Activated CD4-positive, alpha-beta T cell treated with anti-CD3 and anti-CD28 coated beads for 36 hours (primary cell): ENCODE measurements around the gene RBM38. TPM values are rescaled to one million over a fixed set of nuclear protein-coding genes. Genes with fewer than 3 reads are reported as not detected.

Source experiments
- ATAC-seq: fragments of 200-7000 bp; cut with Tn5 transposase; one replicate; pipeline ENCODE4 v1.10.0; 2021; ENCODE audit warnings: mild to moderate bottlenecking, moderate library complexity
- CTCF ChIA-PET: fragments of 350-600 bp; sonication (Branson Sonifier 250); formaldehyde crosslinking; loops from one replicate; lab custom pipeline; 2021; ENCODE audit warnings: antibody characterized with exemption; lab: Charles Lee
- POLR2A ChIA-PET: fragments of 350-600 bp; sonication (Branson Sonifier 250); formaldehyde crosslinking; loops from one replicate; lab custom pipeline; 2021; ENCODE audit warnings: antibody characterized with exemption, inconsistent platforms; lab: Charles Lee
- DNase-seq: peaks from one replicate; pipeline ENCODE4 v3.0.0-alpha.2; 2020
- H3K27ac Mint-ChIP-seq: one replicate; pipeline ENCODE4 v1.8.0; 2021; ENCODE audit warnings: mixed read lengths
- H3K27me3 Mint-ChIP-seq: one replicate; pipeline ENCODE4 v1.8.0; 2021; ENCODE audit warnings: mixed read lengths
- H3K36me3 Mint-ChIP-seq: one replicate; pipeline ENCODE4 v1.8.0; 2021; ENCODE audit warnings: low read depth, mixed read lengths
- H3K4me1 Mint-ChIP-seq: one replicate; pipeline ENCODE4 v1.8.0; 2021; ENCODE audit warnings: mixed read lengths
- H3K4me3 Mint-ChIP-seq: one replicate; pipeline ENCODE4 v1.8.0; 2021; ENCODE audit warnings: mild to moderate bottlenecking, moderate library complexity, mixed read lengths
- H3K9me3 Mint-ChIP-seq: one replicate; pipeline ENCODE4 v1.8.0; 2021; ENCODE audit warnings: low read depth, mixed read lengths
- intact Hi-C, 2 experiments: fragments of 100-400 bp; cut with DNase I in 1 of 2; cut with micrococcal nuclease in 1 of 2; formaldehyde crosslinking; loops; one replicate each; pipeline versions ENCODE4 v1.14.2 to v1.15.1; 2022 to 2024; cut with DNase I, micrococcal nuclease
- total RNA-seq, 2 experiments: library from RNA; stranded (reverse); gene quantifications; one replicate each; pipeline ENCODE4 v1.2.3, GENCODE V29; 2021

Gene RBM38
- total RNA-seq, 2 experiments from 2014 or later: 96.5 to 101 TPM

GRCh38 chr20:57389695-57390603 lies 1.2 kb upstream of the RBM38 start:
- ATAC-seq: peak; percentile 8
- intact Hi-C loops: loop anchor here (1.0 to 10.0 kb wide), 12 partner anchors 8 to 1757 kb away; partner anchors contain the start of genes ATP5F1E (in 1 of the 2), CASS4 (in 1 of the 2), PMEPA1 (in 1 of the 2) and RAE1 (in 1 of the 2)
- peaks cover 31% of the 10 kb centered on the region for H3K36me3 Mint-ChIP-seq
- H3K4me1 Mint-ChIP-seq: peaks cover 35% of the 10 kb centered on the region
- H3K4me3 Mint-ChIP-seq: peak overlapping the region; percentile 78
- no peaks in the 10 kb centered on the region for H3K9me3 Mint-ChIP-seq
- DNase-seq: peak; percentile 82
- CTCF ChIA-PET: interaction anchor here (0.6 to 2.6 kb wide), 7 partner anchors 8 to 1297 kb away, joined by 3 to 23 read pairs (median 4); no protein-coding TSS in a partner anchor
- POLR2A ChIA-PET: interaction anchor here (0.6 to 2.9 kb wide), 3 partner anchors 9 to 48 kb away, joined by 3 to 26 read pairs (median 3); no protein-coding TSS in a partner anchor
- H3K27ac Mint-ChIP-seq: peak overlapping the region; percentile 97
- no peaks in the 10 kb centered on the region for H3K27me3 Mint-ChIP-seq

- ATAC-seq (no peak), DNase-seq (peak; percentile 59)
- Mint-ChIP-seq H3K36me3 (peaks cover 44% of the 10 kb centered on the region), H3K27ac (peak overlapping the region; percentile 95), H3K4me1 (peaks cover 49% of the 10 kb centered on the region), H3K9me3 (no peaks in the 10 kb centered on the region), H3K4me3 (peak overlapping the region; percentile 83), H3K27me3 (no peaks in the 10 kb centered on the region)
- POLR2A ChIA-PET: interaction anchor here (0.7 to 1.2 kb wide), 5 partner anchors 10 to 228 kb away, joined by 3 to 4 read pairs (median 3); partner anchors contain the start of gene ZBP1
- CTCF ChIA-PET: interaction anchor here (0.6 to 1.8 kb wide), 8 partner anchors 10 to 357 kb away, joined by 3 to 10 read pairs (median 3); no protein-coding TSS in a partner anchor
- intact Hi-C loops: loop anchor here (1.0 to 10.0 kb wide), 15 partner anchors 40 to 1755 kb away; partner anchors contain the start of genes PMEPA1 (in 2 of the 2), ATP5F1E (in 1 of the 2), CASS4 (in 1 of the 2) and RAE1 (in 1 of the 2)
Observed at GRCh38 chr20:57391439-57392301, 474 bp downstream of the RBM38 start.

- H3K4me1 Mint-ChIP-seq: peaks cover 59% of the 10 kb centered on the region
- intact Hi-C loops: loop anchor here (2.0 to 10.0 kb wide), 9 partner anchors 305 to 1640 kb away; partner anchors contain the start of genes ATP5F1E (in 1 of the 2), CASS4 (in 1 of the 2), PMEPA1 (in 1 of the 2) and RTF2 (in 1 of the 2)
- peak overlapping the region; percentile 95 for H3K27ac Mint-ChIP-seq
- no peaks in the 10 kb centered on the region for H3K27me3 Mint-ChIP-seq
- ATAC-seq (peak; percentile 50), DNase-seq (peak; percentile 87)
- no peaks in the 10 kb centered on the region for H3K9me3 Mint-ChIP-seq
- H3K4me3 Mint-ChIP-seq: peak overlapping the region; percentile 83
- CTCF ChIA-PET: interaction anchor here (0.6 to 2.0 kb wide), 8 partner anchors 9 to 356 kb away, joined by 3 to 10 read pairs (median 3); no protein-coding TSS in a partner anchor
- peaks cover 53% of the 10 kb centered on the region for H3K36me3 Mint-ChIP-seq
- POLR2A ChIA-PET: interaction anchor here (0.8 to 1.2 kb wide), 3 partner anchors 13 to 227 kb away, joined by 3 to 4 read pairs (median 3); no protein-coding TSS in a partner anchor
Observed at GRCh38 chr20:57392512-57393271, 1.5 kb downstream of the RBM38 start.

- Mint-ChIP-seq H3K36me3 (peaks cover 58% of the 10 kb centered on the region), H3K27ac (peak overlapping the region; percentile 95), H3K4me3 (peak overlapping the region; percentile 83), H3K4me1 (peaks cover 64% of the 10 kb centered on the region), H3K9me3 (no peaks in the 10 kb centered on the region), H3K27me3 (no peaks in the 10 kb centered on the region)
- ChIA-PET POLR2A (no interaction called here), CTCF (interaction anchor here (1.4 to 2.0 kb wide), 3 partner anchors 8 to 11 kb away, joined by 3 to 10 read pairs (median 7); no protein-coding TSS in a partner anchor)
- intact Hi-C loops: loop anchor here (2.0 to 10.0 kb wide), 9 partner anchors 304 to 1639 kb away; partner anchors contain the start of genes ATP5F1E (in 1 of the 2), CASS4 (in 1 of the 2), PMEPA1 (in 1 of the 2) and RTF2 (in 1 of the 2)
- no peak for DNase-seq
- ATAC-seq: no peak
Observed at GRCh38 chr20:57393321-57394120, 2.3 kb downstream of the RBM38 start.

- DNase-seq (no peak), ATAC-seq (no peak)
- peak overlapping the region; percentile 95 for H3K27ac Mint-ChIP-seq
- no peaks in the 10 kb centered on the region for H3K27me3 Mint-ChIP-seq
- H3K4me1 Mint-ChIP-seq: peaks cover 68% of the 10 kb centered on the region
- peaks cover 67% of the 10 kb centered on the region for H3K36me3 Mint-ChIP-seq
- ChIA-PET CTCF (interaction anchor here (0.6 to 2.0 kb wide), 2 partner anchors 12 to 95 kb away, joined by 3 to 7 read pairs; no protein-coding TSS in a partner anchor), POLR2A (no interaction called here)
- peak overlapping the region; percentile 83 for H3K4me3 Mint-ChIP-seq
- H3K9me3 Mint-ChIP-seq: no peaks in the 10 kb centered on the region
- intact Hi-C loops: loop anchor here (5.0 to 10.0 kb wide), 8 partner anchors 103 to 1638 kb away; partner anchors contain the start of genes ATP5F1E (in 1 of the 2), CASS4 (in 1 of the 2), PMEPA1 (in 1 of the 2) and RTF2 (in 1 of the 2)
Observed at GRCh38 chr20:57394121-57395082, 3.2 kb downstream of the RBM38 start.

- no peak for DNase-seq
- POLR2A ChIA-PET: no interaction called here
- peaks cover 72% of the 10 kb centered on the region for H3K4me1 Mint-ChIP-seq
- peak overlapping the region; percentile 95 for H3K27ac Mint-ChIP-seq
- intact Hi-C loops: loop anchor here (5.0 to 10.0 kb wide), 4 partner anchors 102 to 1499 kb away; partner anchors contain the start of genes CASS4 (in 1 of the 2) and PMEPA1 (in 1 of the 2)
- CTCF ChIA-PET: interaction anchor here (0.6 kb wide), 2 partner anchors 94 to 103 kb away, joined by 3 read pairs; no protein-coding TSS in a partner anchor
- H3K9me3 Mint-ChIP-seq: no peaks in the 10 kb centered on the region
- no peak overlapping the region for H3K4me3 Mint-ChIP-seq
- H3K36me3 Mint-ChIP-seq: peaks cover 75% of the 10 kb centered on the region
- no peak for ATAC-seq
- H3K27me3 Mint-ChIP-seq: no peaks in the 10 kb centered on the region
Observed at GRCh38 chr20:57395111-57395966, 4.1 kb downstream of the RBM38 start.

- Mint-ChIP-seq H3K9me3 (no peaks in the 10 kb centered on the region), H3K4me3 (peak overlapping the region; percentile 74), H3K27me3 (no peaks in the 10 kb centered on the region), H3K27ac (peak overlapping the region; percentile 99), H3K36me3 (peaks cover 86% of the 10 kb centered on the region), H3K4me1 (peaks cover 78% of the 10 kb centered on the region)
- intact Hi-C loops: loop anchor here (5.0 to 10.0 kb wide), 4 partner anchors 101 to 1498 kb away; partner anchors contain the start of genes CASS4 (in 1 of the 2) and PMEPA1 (in 1 of the 2)
- DNase-seq: no peak
- no peak for ATAC-seq
- CTCF ChIA-PET: interaction anchor here (0.6 to 3.0 kb wide), 2 partner anchors 7 to 102 kb away, joined by 3 to 15 read pairs; no protein-coding TSS in a partner anchor
- POLR2A ChIA-PET: no interaction called here
Observed at GRCh38 chr20:57396212-57396983, 5.2 kb downstream of the RBM38 start.
